NB4 (cell line): ENCODE data around the gene TOMM6.

Source experiments
- DNase-seq: peaks from one replicate; pipeline ENCODE4 v3.0.0; 2010; ENCODE audit warnings: low read depth
- H3K4me3 ChIP-seq: one replicate; pipeline ENCODE4 v1.5.1; 2011; ENCODE audit warnings: mild to moderate bottlenecking, low read depth, low read length, moderate library complexity
- MYC ChIP-seq: IDR thresholded peaks from 2 replicates; pipeline ENCODE4 v1.6.1; 2011; ENCODE audit warnings: low read depth, low read length
- POLR2A ChIP-seq: IDR thresholded peaks from 2 replicates; pipeline ENCODE4 v1.6.1; 2011; ENCODE audit warnings: mild to moderate bottlenecking; ENCODE audit not compliant: insufficient read length; ENCODE audit errors: extremely low read depth
- TF ChIP-seq, protein P1 (sequence below): IDR thresholded peaks from 2 replicates; pipeline ENCODE4 v1.6.1; 2011; ENCODE audit warnings: low read depth, low read length
- TF ChIP-seq, protein P2 (sequence below): IDR thresholded peaks from one replicate; pipeline ENCODE4 v1.5.1; 2012; ENCODE audit warnings: low read depth, low read length

Gene TOMM6

DNA sequence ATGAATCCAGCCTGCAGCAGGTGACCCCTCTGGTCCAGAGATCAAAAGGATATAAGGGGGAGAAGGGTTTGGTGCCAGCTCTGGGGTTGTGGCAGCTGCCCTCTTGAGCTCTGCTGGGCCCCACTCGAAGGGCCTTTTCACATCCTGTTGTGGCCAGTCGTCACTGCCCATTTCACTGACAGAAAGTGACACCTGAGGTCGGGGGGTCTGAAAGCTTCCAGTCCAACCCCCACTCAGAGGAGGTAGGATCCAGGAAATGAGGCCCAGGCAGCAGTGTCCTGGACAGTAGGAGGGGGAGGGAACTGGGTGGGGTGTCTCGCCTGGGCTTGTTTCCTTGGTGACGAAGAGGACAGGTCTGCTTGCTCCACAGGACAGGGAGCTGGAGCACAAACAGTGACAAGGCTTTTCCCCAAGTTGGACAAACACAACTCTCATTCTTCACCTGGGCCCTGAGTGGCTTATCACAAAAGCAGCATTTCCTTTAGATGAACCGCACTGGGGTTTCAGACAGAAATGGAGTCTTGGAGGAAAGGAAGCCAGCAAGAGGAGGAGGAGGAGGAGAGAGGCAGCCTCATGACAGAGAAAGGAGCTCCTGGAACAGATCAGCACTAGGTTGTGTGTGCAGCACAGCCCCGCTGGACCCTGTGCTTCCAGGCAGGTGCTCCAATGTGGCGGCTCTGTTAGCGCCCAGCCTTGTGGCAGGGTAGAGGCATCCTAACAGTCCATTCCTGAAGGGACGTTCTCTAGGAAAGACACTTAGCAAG lies 18.8 kb upstream of the TOMM6 start:
- DNase-seq, result no peak
- no peak for TF ChIP-seq POLR2A
- no peak for TF ChIP-seq MYC
- TF ChIP-seq, protein P1, sequence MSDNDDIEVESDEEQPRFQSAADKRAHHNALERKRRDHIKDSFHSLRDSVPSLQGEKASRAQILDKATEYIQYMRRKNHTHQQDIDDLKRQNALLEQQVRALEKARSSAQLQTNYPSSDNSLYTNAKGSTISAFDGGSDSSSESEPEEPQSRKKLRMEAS, result no peak
- TF ChIP-seq, protein P2, sequence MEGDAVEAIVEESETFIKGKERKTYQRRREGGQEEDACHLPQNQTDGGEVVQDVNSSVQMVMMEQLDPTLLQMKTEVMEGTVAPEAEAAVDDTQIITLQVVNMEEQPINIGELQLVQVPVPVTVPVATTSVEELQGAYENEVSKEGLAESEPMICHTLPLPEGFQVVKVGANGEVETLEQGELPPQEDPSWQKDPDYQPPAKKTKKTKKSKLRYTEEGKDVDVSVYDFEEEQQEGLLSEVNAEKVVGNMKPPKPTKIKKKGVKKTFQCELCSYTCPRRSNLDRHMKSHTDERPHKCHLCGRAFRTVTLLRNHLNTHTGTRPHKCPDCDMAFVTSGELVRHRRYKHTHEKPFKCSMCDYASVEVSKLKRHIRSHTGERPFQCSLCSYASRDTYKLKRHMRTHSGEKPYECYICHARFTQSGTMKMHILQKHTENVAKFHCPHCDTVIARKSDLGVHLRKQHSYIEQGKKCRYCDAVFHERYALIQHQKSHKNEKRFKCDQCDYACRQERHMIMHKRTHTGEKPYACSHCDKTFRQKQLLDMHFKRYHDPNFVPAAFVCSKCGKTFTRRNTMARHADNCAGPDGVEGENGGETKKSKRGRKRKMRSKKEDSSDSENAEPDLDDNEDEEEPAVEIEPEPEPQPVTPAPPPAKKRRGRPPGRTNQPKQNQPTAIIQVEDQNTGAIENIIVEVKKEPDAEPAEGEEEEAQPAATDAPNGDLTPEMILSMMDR, result no peak
- no peak overlapping the region for H3K4me3 ChIP-seq

DNA sequence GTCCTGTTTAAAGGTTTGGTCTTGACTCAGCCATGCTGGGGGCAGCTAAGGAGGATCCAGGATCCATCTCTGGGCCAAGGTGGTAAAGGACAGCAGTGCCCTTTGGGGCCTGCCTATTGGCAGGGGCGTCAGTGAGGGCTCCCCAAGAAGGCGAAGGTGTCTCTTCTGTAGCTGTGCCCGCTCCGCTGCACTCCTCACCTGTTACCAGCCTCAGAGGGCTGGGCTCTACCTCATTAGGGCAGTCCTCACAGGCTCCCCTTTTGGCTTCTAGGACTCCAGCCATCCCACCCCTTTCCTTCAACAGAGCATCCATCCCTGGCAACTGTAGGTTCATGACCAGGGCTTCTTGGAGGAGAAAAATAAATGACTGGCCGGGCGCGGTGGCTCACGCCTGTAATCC lies 18.1 kb upstream of the TOMM6 start:
- no peak overlapping the region for H3K4me3 ChIP-seq
- DNase-seq, result no peak
- TF ChIP-seq, protein P2, result no peak
- TF ChIP-seq POLR2A (no peak), MYC (no peak)
- TF ChIP-seq, protein P1, result no peak

DNA sequence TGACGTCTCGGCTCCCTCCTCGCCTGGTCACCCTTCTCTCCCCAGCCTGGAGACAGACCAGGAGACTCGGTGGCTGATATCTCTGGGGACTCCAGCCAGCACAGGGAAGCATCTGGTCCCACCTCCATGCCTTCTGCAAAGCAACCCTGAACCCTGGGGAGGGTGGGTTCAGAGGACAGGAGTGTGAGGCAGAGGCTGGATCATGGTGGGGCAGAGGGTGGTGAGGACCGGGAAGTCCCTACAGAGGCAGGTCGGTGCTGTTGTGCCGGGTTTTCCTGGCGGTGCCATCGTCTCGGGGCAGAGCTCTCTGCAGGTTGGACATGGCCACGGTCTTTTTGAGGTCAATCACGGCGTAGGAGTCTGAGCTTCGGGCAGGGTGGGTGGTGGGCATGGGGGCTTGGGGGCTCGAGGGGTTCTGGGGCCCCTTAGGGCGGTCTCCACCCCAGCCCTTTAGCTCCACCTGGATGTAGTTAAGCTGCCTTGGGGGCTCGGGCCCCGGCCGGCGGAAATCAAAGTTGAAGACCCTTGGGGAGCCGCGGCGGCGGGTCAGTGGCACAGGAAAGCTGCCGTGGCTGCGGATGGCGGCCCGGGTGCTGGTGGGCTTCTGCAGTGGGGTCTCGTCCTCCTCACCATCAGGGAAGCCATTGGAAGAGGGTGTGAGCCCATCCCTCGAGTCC lies 17.0 kb upstream of the TOMM6 start:
- DNase-seq, result no peak
- H3K4me3 ChIP-seq, result no peak overlapping the region
- TF ChIP-seq MYC (no peak), POLR2A (no peak)
- TF ChIP-seq, protein P1, result no peak
- TF ChIP-seq, protein P2, result no peak

DNA sequence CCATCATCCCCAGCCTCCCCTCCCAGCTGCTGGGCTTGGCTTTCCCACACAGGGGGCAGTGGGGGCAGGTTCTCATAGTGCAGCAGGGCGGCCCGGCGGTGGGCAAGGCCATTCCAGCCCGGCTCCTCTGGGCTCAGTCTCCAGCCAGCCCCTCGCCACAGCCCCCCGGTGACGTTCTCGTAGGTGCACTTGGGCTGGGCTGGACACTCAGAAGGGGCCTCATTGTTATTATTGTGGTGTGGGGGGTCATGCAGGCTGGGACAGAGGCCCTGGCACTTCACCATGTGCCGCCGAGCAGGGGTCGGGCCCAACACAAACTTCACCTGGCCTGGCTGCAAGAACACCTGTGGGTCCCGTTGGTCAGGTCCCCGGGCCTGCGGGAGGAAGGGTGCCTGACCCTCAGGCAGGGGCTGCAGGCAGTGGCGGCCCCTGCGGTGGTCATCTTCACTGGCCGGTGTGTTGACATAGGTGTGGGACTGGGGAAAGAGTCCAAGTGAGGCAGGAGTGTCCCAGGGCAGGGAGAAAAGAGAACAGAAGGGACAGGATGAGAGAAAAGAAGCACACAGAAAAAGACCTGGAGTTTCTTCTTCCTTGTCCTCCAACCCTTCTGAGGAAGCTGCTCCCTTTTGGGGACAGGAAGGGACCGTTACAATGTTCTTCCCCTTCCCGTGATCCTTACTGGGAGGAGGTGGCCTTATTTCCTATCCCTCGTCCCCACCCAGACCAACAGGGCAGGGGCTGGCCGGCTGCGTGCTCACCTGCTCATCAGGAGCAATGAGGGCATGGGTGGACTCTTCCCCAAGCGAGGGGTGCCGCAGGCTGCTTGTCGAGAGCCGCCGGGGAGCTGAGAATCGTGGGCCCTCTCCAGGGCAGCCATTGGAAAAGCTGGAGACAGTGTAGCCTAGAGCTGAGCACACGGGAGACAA lies 16.2 kb upstream of the TOMM6 start:
- H3K4me3 ChIP-seq, result no peak overlapping the region
- no peak for TF ChIP-seq POLR2A
- TF ChIP-seq, protein P1, result no peak
- TF ChIP-seq, protein P2, result no peak
- TF ChIP-seq MYC, result no peak
- no peak for DNase-seq

DNA sequence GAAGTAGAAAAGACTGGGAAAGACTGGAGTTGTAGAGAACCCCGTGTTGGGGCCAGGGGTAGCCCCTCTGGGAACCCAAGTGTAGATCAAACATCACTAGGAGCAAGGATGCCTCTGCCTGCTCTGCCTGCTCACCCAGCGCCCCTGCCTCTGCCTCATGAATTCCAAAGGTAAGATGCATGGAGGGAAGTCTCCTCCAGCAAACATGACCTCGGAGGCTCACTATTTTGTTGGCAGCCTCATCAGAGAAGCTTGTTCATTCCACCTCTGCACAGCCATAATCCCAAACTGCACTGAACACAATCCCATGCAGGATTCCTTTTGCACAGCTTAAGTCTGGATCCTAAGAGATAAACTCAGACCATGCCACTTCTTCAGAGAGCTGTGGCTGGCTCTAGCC lies 12.7 kb upstream of the TOMM6 start:
- H3K4me3 ChIP-seq, result no peak overlapping the region
- TF ChIP-seq, protein P2, result no peak
- TF ChIP-seq, protein P1, result no peak
- TF ChIP-seq MYC (no peak), POLR2A (no peak)
- no peak for DNase-seq
